NB4 (cell line): ENCODE data around the gene MCF2L.

Experiments used
- POLR2A ChIP-seq: IDR thresholded peaks from 2 replicates; pipeline ENCODE4 v1.6.1; 2011; ENCODE audit warnings: mild to moderate bottlenecking; ENCODE audit not compliant: insufficient read length; ENCODE audit errors: extremely low read depth
- TF ChIP-seq, protein P1 (sequence below): IDR thresholded peaks from one replicate; pipeline ENCODE4 v1.5.1; 2012; ENCODE audit warnings: low read depth, low read length
- TF ChIP-seq, protein P2 (sequence below): IDR thresholded peaks from 2 replicates; pipeline ENCODE4 v1.6.1; 2011; ENCODE audit warnings: low read depth, low read length

DNA sequence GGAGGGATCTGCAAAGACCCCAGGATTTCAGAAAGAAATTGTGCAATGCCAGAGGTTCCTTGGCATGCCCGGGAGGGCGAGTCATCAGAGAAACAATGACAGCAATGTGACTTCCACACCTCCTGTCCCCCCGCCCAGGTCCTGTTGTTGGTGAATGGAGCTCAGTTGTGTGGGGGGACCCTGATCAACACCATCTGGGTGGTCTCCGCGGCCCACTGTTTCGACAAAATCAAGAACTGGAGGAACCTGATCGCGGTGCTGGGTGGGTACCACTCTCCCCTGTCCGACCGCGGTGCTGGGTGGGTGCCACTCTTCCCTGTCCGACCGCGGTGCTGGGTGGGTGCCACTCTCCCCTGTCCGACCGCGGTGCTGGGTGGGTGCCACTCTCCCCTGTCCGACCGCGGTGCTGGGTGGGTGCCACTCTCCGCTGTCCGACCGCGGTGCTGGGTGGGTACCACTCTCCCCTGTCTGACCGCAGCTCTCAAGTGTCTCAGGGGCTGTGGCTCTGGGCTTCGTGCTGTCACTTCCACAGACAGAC is 148.4 kb downstream of the MCF2L start:
- TF ChIP-seq, protein P1, sequence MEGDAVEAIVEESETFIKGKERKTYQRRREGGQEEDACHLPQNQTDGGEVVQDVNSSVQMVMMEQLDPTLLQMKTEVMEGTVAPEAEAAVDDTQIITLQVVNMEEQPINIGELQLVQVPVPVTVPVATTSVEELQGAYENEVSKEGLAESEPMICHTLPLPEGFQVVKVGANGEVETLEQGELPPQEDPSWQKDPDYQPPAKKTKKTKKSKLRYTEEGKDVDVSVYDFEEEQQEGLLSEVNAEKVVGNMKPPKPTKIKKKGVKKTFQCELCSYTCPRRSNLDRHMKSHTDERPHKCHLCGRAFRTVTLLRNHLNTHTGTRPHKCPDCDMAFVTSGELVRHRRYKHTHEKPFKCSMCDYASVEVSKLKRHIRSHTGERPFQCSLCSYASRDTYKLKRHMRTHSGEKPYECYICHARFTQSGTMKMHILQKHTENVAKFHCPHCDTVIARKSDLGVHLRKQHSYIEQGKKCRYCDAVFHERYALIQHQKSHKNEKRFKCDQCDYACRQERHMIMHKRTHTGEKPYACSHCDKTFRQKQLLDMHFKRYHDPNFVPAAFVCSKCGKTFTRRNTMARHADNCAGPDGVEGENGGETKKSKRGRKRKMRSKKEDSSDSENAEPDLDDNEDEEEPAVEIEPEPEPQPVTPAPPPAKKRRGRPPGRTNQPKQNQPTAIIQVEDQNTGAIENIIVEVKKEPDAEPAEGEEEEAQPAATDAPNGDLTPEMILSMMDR: no peak
- no peak for TF ChIP-seq POLR2A
- TF ChIP-seq, protein P2, sequence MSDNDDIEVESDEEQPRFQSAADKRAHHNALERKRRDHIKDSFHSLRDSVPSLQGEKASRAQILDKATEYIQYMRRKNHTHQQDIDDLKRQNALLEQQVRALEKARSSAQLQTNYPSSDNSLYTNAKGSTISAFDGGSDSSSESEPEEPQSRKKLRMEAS: no peak
